AG10803 (cell line): ENCODE results near the gene FYCO1.
"Not testable (repeated sequence)": the region's sequence is repeated elsewhere in the genome, so short reads cannot be mapped to it uniquely, and the experiment has no call there.

Experiments used
- DNase-seq: peaks from one replicate; pipeline ENCODE4 v3.0.0; 2010; ENCODE audit warnings: low read depth
- H3K4me3 ChIP-seq: 2 replicates; pipeline ENCODE4 v1.5.1; 2011; ENCODE audit warnings: mild to moderate bottlenecking, low read length, control low read depth
- CTCF ChIP-seq: conservative IDR thresholded peaks from 2 replicates; pipeline ENCODE4 v1.5.1; 2011; ENCODE audit warnings: mild to moderate bottlenecking, low read length, control low read depth, inconsistent platforms

Gene FYCO1

GRCh38 chr3:46010519-46011113 lies 15.0 kb upstream of the FYCO1 start:
- no peak for DNase-seq
- TF ChIP-seq CTCF: no peak
- H3K4me3 ChIP-seq: no peak overlapping the region

GRCh38 chr3:46008058-46008457 lies 12.4 kb upstream of the FYCO1 start:
- no peak for TF ChIP-seq CTCF
- no peak for DNase-seq
- no peak overlapping the region for H3K4me3 ChIP-seq

GRCh38 chr3:46007280-46007679 lies 11.7 kb upstream of the FYCO1 start:
- no peak overlapping the region for H3K4me3 ChIP-seq
- no peak for TF ChIP-seq CTCF
- no peak for DNase-seq

- TF ChIP-seq CTCF: no peak
- no peak overlapping the region for H3K4me3 ChIP-seq
- DNase-seq: peak; percentile 89
These were observed 10.8 kb upstream of the FYCO1 start for GRCh38 chr3:46006238-46007032.

GRCh38 chr3:46003706-46004105 lies 8.1 kb upstream of the FYCO1 start:
- not testable (repeated sequence) for DNase-seq, H3K4me3 ChIP-seq

GRCh38 chr3:46001178-46001577 lies 5.6 kb upstream of the FYCO1 start:
- no peak for DNase-seq
- no peak for TF ChIP-seq CTCF
- H3K4me3 ChIP-seq: no peak overlapping the region

- H3K4me3 ChIP-seq: no peak overlapping the region
- DNase-seq: no peak
- no peak for TF ChIP-seq CTCF
These were observed 2.3 kb upstream of the FYCO1 start for GRCh38 chr3:45997942-45998341.

GRCh38 chr3:45997499-45997898 lies 1.9 kb upstream of the FYCO1 start:
- DNase-seq, H3K4me3 ChIP-seq: not testable (repeated sequence)
